NCI-H1417 (cell line): ENCODE measurements around the gene GRPEL2.
"Not testable (repeated sequence)": the region's sequence is repeated elsewhere in the genome, so short reads cannot be mapped to it uniquely, and the experiment has no call there.

Experiments
- DNase-seq, 3 experiments: peaks; one replicate each; lab custom pipeline; 2025; lab: John Stamatoyannopoulos, UW

GRPEL2 gene

DNA sequence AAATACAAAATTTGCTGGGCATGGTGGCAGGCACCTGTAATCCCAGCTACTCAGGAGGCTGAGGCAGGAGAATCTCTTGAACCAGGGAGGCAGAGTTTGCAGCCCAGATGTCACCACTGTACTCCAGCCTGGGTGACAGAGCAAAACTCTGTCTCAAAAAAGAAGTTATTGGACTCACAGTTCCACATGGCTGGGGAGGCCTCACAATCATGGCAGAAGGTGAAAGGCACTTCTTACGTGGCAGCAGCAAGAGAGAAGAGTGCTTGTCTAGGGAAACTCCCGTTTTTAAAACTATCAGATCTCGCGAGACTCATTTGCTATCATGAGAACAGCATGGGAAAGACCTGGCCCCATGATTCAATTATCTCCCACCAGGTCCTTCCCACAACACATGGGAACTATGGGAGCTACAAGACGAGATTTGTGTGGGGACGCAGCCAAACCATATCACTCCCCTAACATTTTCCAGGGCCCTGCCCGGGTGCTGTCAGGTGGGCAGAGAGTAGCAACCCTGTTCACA lies 53.5 kb downstream of the GRPEL2 start:
- DNase-seq, result not testable (repeated sequence)

GRCh38 chr5:149399775-149400174 lies 54.5 kb downstream of the GRPEL2 start:
- no peak for DNase-seq

- DNase-seq, result no peak
Measured at GRCh38 chr5:149400304-149400703, 55.0 kb downstream of the GRPEL2 start.

DNA sequence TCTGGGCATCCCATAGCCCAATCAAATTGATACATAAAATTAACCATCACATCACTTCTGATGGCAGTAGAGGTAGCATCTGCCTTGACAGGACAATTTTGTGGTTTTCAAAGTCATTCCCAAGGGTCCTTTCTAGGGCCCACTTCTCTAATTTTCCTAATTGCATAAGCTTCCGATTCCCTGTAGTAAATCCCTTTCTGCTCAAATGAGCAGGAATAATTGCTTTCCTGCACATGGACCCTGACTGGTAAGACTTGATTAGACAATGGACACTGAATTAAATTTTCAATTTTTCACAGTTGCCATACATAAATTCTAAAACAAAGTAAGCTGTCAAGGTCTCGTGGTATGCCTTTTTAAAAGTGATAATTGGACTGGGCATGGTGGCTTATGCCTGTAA lies 55.8 kb downstream of the GRPEL2 start:
- no peak for DNase-seq

DNA sequence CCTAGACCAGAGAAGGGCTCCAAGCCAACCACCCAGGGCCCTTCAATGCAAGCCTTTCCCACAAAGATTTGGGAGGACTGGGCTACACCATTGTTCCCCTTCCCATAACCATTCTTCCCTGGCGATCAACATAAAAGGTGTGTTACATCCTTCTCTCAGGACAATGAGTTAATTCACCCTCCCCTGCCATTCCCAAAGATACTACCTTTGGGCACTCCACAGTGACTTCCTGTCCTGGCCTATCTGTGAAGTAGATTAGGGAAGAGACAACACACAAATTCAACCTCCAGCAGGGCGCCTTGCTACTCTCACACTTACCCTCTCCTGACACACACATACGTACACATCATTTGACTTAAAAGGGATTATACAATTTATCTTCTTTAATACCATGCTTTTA lies 57.0 kb downstream of the GRPEL2 start:
- DNase-seq, result no peak
